Measurements from ENCODE around the gene AIG1. TPM values are rescaled to one million over a fixed set of nuclear protein-coding genes. Genes with fewer than 3 reads are reported as not detected.

Gene AIG1
- total RNA-seq, 1 donor from 2014 or later: 32.3 TPM

DNA sequence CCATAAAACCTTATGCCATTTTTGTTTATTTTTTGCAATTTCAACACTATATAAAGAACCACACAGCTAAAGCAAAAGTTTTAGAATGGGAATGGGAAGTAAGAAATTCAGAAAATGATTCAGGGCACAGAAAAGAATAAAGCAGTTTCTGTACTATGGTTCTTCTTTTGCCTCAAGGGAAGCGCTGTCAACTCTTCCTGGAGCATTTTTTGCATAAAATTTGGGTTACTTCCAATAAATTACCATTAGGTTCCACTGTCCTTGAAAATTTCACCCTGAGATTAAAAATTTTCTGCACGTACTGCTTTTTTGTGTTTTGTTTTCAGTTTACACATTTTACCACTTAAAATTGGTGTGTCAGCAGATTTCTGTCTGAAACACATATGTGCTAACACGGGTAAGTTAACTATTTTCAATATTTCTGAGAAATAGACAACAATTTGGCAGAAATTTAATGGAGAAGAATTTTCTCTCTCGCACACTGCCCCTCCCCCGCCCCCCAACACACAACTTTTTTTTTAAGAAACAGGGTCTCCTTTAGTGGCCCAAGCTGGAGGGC, 310.2 kb downstream of the AIG1 start:
- no peak for DNase-seq

DNA sequence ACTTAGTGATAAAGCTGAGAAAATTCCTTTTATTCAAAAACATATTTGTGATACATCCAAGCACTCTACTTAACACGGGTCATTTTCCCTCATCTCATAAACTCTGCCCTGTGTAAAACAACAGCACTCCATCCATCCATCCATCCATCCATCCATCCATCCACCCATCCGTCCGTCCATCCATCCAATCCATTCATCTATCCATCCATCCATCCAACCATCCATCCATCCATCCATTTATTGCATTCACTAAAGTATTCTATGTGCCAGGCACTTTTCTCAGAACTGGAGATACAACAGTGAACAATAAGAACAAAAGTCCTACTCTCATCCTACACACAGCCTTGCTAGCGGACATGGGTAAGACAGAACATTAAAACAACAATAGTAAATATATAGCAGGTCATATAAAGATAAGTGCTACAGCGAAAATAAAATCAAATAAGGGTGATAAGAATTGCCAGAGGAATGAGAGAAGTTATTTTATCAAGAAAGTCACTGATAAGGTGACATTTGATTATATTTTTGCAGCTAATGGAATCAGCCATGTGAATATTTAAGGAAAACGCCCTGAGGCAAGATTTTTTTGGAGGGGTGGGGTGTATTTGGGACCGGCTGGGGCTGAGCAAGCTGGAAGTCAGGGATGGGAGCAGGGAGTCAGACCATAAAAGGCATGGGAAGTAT, 311.7 kb downstream of the AIG1 start:
- DNase-seq: no peak

DNA sequence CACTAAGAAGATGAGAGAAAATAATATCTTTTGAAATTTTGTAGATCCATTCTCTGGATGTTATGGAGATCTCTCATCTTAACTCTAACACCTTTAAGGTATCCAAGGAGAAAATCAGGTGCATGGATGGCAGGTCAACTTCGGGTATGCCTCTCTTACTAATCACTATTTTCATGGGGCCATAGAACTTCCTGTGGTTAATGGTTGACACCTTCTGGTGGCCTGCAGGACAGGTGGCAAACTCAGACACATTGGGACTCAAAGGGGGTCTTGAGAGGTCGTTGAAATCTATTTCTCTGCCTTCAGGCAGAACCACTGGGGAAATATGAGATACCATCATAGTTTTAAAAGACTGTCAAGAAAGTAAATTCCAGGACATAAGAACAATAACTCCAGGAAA, 313.3 kb downstream of the AIG1 start:
- DNase-seq: no peak

DNA sequence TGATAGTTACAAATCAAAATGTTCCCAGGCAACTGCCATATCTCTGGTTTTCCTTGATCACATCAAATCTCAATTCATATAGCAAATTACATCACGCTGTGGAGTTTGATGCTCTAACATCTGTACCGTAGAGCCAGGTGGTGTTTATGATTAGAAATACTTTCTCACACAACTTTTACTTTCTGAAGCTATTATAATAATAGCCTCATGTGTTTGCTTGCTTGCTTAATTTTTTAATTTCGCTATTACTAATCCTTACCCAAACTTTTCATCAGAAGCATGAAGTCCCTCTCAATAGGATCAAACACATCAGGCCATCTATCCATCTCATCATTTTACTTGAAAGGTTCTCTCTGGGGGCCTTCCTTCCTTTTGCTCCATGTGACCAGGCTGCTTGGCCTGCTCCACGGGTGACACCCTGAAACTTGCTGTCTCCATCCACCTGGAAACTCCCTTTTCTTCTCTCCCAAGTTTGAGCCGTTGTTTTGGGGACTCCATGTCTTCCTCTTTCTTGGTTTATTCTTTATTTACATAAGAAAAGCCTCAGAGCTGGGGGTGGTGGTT, 314.4 kb downstream of the AIG1 start:
- no peak for DNase-seq

DNA sequence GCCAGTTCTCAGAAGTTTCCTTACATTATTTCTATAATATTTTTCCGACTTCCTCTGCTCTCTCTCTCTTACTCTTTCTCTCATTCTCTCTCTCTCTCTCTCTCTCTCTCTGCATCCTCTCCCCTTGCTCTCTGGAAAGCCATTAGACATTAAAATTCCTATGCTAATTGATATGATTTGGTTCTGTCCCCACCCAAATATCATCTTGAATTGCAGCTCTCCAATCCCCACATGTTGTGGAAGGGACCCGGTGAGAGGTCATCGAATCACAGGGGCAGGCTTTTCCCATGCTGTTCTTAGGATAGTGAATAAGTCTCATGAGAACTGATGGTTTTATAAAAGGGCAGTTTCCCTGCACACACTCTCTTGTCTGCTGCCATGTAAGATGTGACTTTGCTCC, 315.7 kb downstream of the AIG1 start:
- no peak for DNase-seq

DNA sequence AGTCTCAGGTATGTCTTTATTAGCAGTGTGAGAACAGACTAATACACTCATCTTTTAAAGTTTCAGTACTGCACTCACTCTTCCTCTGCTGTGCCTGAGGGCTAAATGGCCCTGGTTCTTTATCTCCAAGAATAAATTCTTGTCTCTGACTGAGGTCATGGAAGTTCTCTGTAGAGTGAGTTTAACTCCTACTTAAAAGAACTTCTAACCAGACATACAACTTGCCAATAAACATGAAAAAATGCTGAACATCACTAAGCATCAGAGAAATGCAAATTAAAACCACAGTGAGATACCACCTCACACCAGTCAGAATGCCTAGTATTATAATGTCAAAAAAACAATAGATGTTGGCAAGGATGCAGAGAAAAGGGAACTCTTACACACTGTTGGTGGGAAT, 316.2 kb downstream of the AIG1 start:
- no peak for DNase-seq

DNA sequence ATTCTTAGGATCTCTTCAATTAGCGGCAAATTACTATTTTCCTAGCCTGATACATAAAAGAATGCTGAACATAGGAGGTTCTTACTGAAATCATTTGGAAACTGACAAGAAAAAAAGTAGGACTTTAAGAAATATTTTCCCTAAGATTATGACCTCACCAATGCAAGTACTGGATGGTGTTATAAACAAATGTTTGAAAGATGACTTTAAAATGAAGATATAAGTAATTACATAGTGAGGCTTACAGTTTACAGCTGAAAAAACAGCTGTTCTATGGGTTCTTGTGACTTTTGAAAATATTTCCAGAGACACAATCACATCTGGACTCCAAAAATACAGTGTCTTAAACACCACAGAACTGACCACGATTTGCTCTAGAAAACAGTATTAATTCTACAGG, 324.9 kb downstream of the AIG1 start:
- no peak for DNase-seq

DNA sequence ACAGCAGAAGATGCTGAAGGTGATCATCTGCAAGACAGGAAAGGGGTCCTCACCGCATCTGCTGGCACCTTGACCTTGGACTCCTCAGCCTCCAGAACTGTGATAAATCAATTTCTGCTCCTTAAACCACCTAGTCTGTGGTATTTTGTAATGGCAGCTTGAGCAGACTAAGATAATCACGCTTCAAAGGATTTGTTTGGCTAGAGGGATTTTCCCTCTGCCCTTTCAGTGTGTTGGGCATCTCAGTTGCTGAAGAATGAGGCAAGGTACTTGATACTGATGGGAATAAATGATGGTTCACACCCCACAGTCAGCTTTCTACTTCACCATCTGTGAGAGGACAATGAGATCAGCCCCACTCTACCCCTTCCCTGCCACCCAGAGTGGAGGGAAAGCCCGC, 329.6 kb downstream of the AIG1 start:
- no peak for DNase-seq

Other genes with a start within 250 kb of the AIG1 start
- gene HIVEP2, start 115.7 kb upstream of the AIG1 start, total RNA-seq: 28.6 TPM